Adipocyte (in vitro differentiated cells): ENCODE results near the gene SUPT3H.
A peak's percentile ranks its signal among the peaks of the same experiment; 100 is the strongest.

Experiments
- DNase-seq: peaks from one replicate; pipeline ENCODE4 v3.0.0-alpha.2; 2015; ENCODE audit warnings: low read depth
- H3K27me3 ChIP-seq: replicated peaks from 2 replicates; pipeline ENCODE4 v1.7.0; 2013; ENCODE audit warnings: mild to moderate bottlenecking, low read length, moderate library complexity; ENCODE audit not compliant: control insufficient read depth, insufficient read depth
- H3K36me3 ChIP-seq: 2 replicates; pipeline ENCODE4 v1.7.0; 2013; ENCODE audit warnings: low read length, mild to moderate bottlenecking, moderate library complexity; ENCODE audit not compliant: control insufficient read depth, insufficient read depth, severe bottlenecking
- H3K4me1 ChIP-seq: 2 replicates; pipeline ENCODE4 v1.7.0; 2013; ENCODE audit warnings: mild to moderate bottlenecking, low read length, moderate library complexity; ENCODE audit not compliant: control insufficient read depth, insufficient read depth
- H3K4me3 ChIP-seq: 2 replicates; pipeline ENCODE4 v1.7.0; 2013; ENCODE audit warnings: mild to moderate bottlenecking, low read length, moderate library complexity
- H3K9ac ChIP-seq: 2 replicates; pipeline ENCODE4 v1.7.0; 2013; ENCODE audit warnings: mild to moderate bottlenecking, low read length, moderate library complexity
- H3K9me3 ChIP-seq: 2 replicates; pipeline ENCODE4 v1.7.0; 2013; ENCODE audit warnings: mild to moderate bottlenecking, low read length, moderate library complexity; ENCODE audit not compliant: control insufficient read depth

Gene SUPT3H

DNA sequence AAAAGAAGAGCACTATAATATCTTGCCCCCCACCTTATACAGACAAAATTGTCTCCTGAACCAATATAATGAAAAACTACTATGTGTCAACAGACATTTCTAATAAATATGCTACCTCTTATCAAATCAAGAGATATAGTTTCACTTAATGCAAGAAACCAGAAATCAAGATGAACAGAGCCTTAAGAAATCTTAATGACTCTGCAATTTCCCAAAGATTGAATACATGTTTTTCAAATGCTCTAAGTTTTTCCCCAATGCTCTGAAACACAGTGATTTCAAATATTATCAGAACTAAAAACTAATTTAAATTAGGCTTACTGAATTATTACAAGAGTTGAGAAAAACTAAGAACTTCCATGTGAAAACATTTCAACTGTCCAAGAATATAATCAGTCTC lies 13.3 kb downstream of the SUPT3H start:
- Histone ChIP-seq H3K36me3 (no peaks in the 10 kb centered on the region), H3K4me3 (no peak overlapping the region), H3K9me3 (no peaks in the 10 kb centered on the region), H3K9ac (no peak overlapping the region), H3K27me3 (no peaks in the 10 kb centered on the region), H3K4me1 (peaks cover 9% of the 10 kb centered on the region)
- DNase-seq: no peak

- H3K27me3 ChIP-seq: no peaks in the 10 kb centered on the region
- no peak overlapping the region for H3K4me3 ChIP-seq
- DNase-seq: no peak
- H3K36me3 ChIP-seq: peaks cover under 1% of the 10 kb centered on the region
- H3K9ac ChIP-seq: no peak overlapping the region
- peaks cover 14% of the 10 kb centered on the region for H3K4me1 ChIP-seq
- H3K9me3 ChIP-seq: no peaks in the 10 kb centered on the region
Measured at GRCh38 chr6:45353654-45354053, 24.1 kb downstream of the SUPT3H start.

GRCh38 chr6:45351667-45352066 lies 26.1 kb downstream of the SUPT3H start:
- H3K27me3 ChIP-seq: no peaks in the 10 kb centered on the region
- peaks cover 14% of the 10 kb centered on the region for H3K4me1 ChIP-seq
- no peaks in the 10 kb centered on the region for H3K36me3 ChIP-seq
- H3K9ac ChIP-seq: no peak overlapping the region
- H3K4me3 ChIP-seq: no peak overlapping the region
- no peak for DNase-seq
- H3K9me3 ChIP-seq: no peaks in the 10 kb centered on the region

DNA sequence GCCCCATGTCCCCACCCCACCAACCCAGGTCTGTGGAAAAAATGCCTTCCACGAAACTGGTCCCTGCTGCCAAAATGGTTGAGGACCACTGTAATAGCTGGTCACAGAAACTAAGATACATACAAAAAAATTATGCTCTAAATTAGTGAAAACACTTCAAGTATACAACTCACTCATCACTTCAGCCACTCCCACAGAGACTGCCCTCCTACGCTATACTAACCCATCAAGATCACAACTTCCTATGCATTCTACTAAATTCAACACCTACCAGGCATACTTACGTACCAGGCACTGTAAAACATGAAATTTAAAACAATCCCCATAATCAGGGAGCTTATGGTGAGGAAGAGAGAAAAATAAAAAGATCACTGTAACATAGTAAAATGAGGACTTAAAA lies 26.7 kb downstream of the SUPT3H start:
- no peak for DNase-seq
- peaks cover 14% of the 10 kb centered on the region for H3K4me1 ChIP-seq
- H3K4me3 ChIP-seq: no peak overlapping the region
- H3K9me3 ChIP-seq: no peaks in the 10 kb centered on the region
- no peaks in the 10 kb centered on the region for H3K27me3 ChIP-seq
- H3K9ac ChIP-seq: no peak overlapping the region
- H3K36me3 ChIP-seq: no peaks in the 10 kb centered on the region

DNA sequence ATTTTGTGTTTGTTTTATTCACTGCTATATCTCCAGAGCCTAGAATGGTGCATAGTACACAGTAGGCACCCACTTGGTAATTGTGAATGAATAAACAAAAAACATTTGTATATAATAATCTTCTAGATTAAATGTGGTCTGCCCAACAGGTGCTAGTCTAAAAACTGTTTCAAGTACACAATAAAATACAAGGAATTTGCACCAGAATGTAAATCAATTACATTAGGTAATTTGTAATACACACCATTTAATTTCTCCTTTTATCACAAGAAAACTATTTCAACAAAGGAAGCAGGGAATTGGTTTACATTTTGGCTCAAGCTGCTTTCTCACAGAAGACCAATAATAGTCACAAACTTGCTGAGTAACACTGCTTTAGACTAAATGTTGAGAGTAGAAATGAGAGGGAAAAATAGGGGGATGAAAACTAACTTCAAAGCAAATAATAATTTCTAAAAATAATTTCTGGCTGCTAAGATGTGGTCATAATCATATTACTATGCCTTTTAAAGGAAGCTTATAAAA lies 27.5 kb downstream of the SUPT3H start:
- Histone ChIP-seq H3K36me3 (no peaks in the 10 kb centered on the region), H3K27me3 (no peaks in the 10 kb centered on the region), H3K9me3 (no peaks in the 10 kb centered on the region), H3K4me3 (no peak overlapping the region), H3K9ac (no peak overlapping the region), H3K4me1 (peaks cover 14% of the 10 kb centered on the region)
- peak; percentile 34 for DNase-seq

GRCh38 chr6:45344900-45345299 lies 32.8 kb downstream of the SUPT3H start:
- no peak overlapping the region for H3K9ac ChIP-seq
- H3K4me1 ChIP-seq: no peaks in the 10 kb centered on the region
- H3K4me3 ChIP-seq: no peak overlapping the region
- H3K36me3 ChIP-seq: no peaks in the 10 kb centered on the region
- no peaks in the 10 kb centered on the region for H3K27me3 ChIP-seq
- no peak for DNase-seq
- no peaks in the 10 kb centered on the region for H3K9me3 ChIP-seq

DNA sequence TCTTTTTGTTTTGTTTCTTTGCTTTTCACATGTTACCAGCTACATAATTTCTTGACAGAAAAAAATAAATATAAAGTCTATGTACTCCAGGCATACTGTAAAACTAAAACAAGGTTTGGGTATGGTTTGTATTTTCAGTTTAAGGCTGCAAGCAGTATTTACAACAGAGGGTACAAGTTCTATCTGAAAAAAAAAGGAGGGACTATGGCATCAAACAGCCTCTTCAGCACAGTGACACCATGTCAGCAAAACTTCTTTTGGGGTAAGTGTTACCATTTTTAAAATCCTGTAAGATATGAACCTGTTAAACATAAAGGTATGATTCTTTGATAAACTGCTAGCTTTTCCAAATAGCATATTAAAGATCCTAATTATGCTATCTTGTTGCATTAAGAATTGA lies 49.2 kb downstream of the SUPT3H start:
- Histone ChIP-seq H3K36me3 (no peaks in the 10 kb centered on the region), H3K27me3 (no peaks in the 10 kb centered on the region), H3K4me1 (peaks cover 21% of the 10 kb centered on the region), H3K4me3 (peak overlapping the region; percentile 77), H3K9me3 (no peaks in the 10 kb centered on the region), H3K9ac (peak overlapping the region; percentile 80)
- no peak for DNase-seq

- DNase-seq: peak; percentile 66
- Histone ChIP-seq H3K9me3 (no peaks in the 10 kb centered on the region), H3K36me3 (no peaks in the 10 kb centered on the region), H3K9ac (peak within 1 kb of the TSS; percentile 80), H3K4me1 (peaks cover 21% of the 10 kb centered on the region), H3K27me3 (no peaks in the 10 kb centered on the region), H3K4me3 (peak within 1 kb of the TSS; percentile 77)
Measured at GRCh38 chr6:45327956-45328522, 49.7 kb downstream of the SUPT3H start, which contains the start of gene RUNX2. Gene RUNX2, plus strand, starts transcription at chr6:45328330. Its CDS starts 397 bp downstream, at chr6:45328727.

GRCh38 chr6:45326698-45327417 lies 50.9 kb downstream of the SUPT3H start:
- no peak for DNase-seq
- Histone ChIP-seq H3K4me1 (peaks cover 21% of the 10 kb centered on the region), H3K9ac (no peak overlapping the region), H3K36me3 (no peaks in the 10 kb centered on the region), H3K27me3 (no peaks in the 10 kb centered on the region), H3K4me3 (no peak overlapping the region), H3K9me3 (no peaks in the 10 kb centered on the region)

GRCh38 chr6:45323656-45324224 lies 54.0 kb downstream of the SUPT3H start:
- DNase-seq: no peak
- Histone ChIP-seq H3K9me3 (no peaks in the 10 kb centered on the region), H3K36me3 (no peaks in the 10 kb centered on the region), H3K9ac (no peak overlapping the region), H3K4me1 (peaks cover 15% of the 10 kb centered on the region), H3K27me3 (no peaks in the 10 kb centered on the region), H3K4me3 (peak overlapping the region; percentile 6)

DNA sequence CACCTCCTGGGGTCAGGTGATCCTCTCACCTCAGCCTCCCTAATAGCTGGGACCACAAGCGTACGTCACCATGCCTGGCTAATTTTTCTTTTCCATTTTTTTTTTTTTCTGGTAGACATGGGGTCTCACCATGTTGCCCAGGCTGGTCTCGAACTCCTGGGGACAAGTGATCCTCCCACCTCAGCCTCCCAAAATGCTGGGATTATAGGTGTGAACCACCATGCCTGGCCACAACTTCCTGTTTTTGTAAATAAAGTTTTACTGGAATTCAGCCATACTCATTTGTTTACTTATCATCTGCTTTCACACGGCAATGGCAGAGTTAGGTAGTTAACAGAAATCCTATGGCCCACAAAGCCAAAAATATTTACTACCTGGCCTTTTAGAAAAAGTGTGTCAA lies 57.4 kb downstream of the SUPT3H start:
- Histone ChIP-seq H3K9me3 (peaks cover 5% of the 10 kb centered on the region), H3K9ac (no peak overlapping the region), H3K4me1 (no peaks in the 10 kb centered on the region), H3K4me3 (no peak overlapping the region), H3K36me3 (no peaks in the 10 kb centered on the region), H3K27me3 (no peaks in the 10 kb centered on the region)
- no peak for DNase-seq
